Prostate gland (tissue), 2 donors: ENCODE data around the gene DNAJA2.

Source experiments
- CTCF ChIP-seq, 4 experiments: fragments of 200-600 bp in 2 of 4; fragments of 450-650 bp in 2 of 4; sonication (generic) in 2 of 4; IDR thresholded peaks; 1 replicate in 3 of 4; 2 replicates in 1 of 4; pipeline ENCODE4 v1.5.1; 2016 to 2019; ENCODE audit warnings: antibody characterized with exemption in 4 of 4, mild to moderate bottlenecking in 2 of 4, moderate library complexity in 2 of 4
- POLR2A ChIP-seq: fragments of 450-650 bp; IDR thresholded peaks from one replicate; pipeline ENCODE4 v1.6.1; 2016; ENCODE audit warnings: antibody characterized with exemption, mild to moderate bottlenecking

- TF ChIP-seq CTCF (IDR thresholded peaks at IDR 0.05) = no peak
- TF ChIP-seq POLR2A = no peak
Measured at GRCh38 chr16:46973996-46974324, 486 bp upstream of the DNAJA2 start.
